Neural progenitor cell (in vitro differentiated cells): ENCODE data around the gene PSMB7. TPM values are rescaled to one million over a fixed set of nuclear protein-coding genes. Genes with fewer than 3 reads are reported as not detected.
"Not testable (repeated sequence)": the region's sequence is repeated elsewhere in the genome, so short reads cannot be mapped to it uniquely, and the experiment has no call there.

Source experiments
- DNase-seq: peaks from one replicate; pipeline ENCODE4 v3.0.0-alpha.2; 2016; ENCODE audit warnings: low spot score
- H2AFZ ChIP-seq: fragments of 200-600 bp; sonication (generic); replicated peaks from 2 replicates; pipeline ENCODE4 v1.6.1; 2016; ENCODE audit warnings: antibody characterized with exemption
- H3F3A ChIP-seq: fragments of 200-600 bp; sonication (generic); 2 replicates; pipeline ENCODE4 v1.6.1; 2016; ENCODE audit warnings: antibody characterized with exemption, low read depth
- H3K27ac ChIP-seq: fragments of 200-600 bp; sonication (generic); 2 replicates; pipeline ENCODE4 v1.5.1; 2016; ENCODE audit warnings: mild to moderate bottlenecking
- H3K27me3 ChIP-seq: fragments of 200-600 bp; sonication (generic); 2 replicates; pipeline ENCODE4 v1.6.1; 2016; ENCODE audit warnings: mild to moderate bottlenecking, moderate library complexity
- H3K36me3 ChIP-seq: fragments of 200-600 bp; sonication (generic); 2 replicates; pipeline ENCODE4 v1.5.1; 2016
- H3K4me1 ChIP-seq: fragments of 200-600 bp; sonication (generic); 2 replicates; pipeline ENCODE4 v1.6.1; 2016; ENCODE audit warnings: mixed run types
- H3K4me2 ChIP-seq: fragments of 200-600 bp; sonication (generic); 2 replicates; pipeline ENCODE4 v1.6.1; 2016
- H3K4me3 ChIP-seq: fragments of 200-600 bp; sonication (generic); 2 replicates; pipeline ENCODE4 v1.5.1; 2016
- H3K79me2 ChIP-seq: fragments of 200-600 bp; sonication (generic); 2 replicates; pipeline ENCODE4 v1.6.1; 2016; ENCODE audit warnings: low read depth
- H3K9ac ChIP-seq: fragments of 200-600 bp; sonication (generic); 2 replicates; pipeline ENCODE4 v1.6.1; 2016
- H3K9me3 ChIP-seq: fragments of 200-600 bp; sonication (generic); 2 replicates; pipeline ENCODE4 v1.5.1; 2016; ENCODE audit warnings: low read depth
- H4K20me1 ChIP-seq: fragments of 200-600 bp; sonication (generic); 2 replicates; pipeline ENCODE4 v1.6.1; 2016; ENCODE audit warnings: low read depth
- H3K27ac Mint-ChIP-seq: 3 replicates; pipeline ENCODE4 v1.8.0; 2021; ENCODE audit warnings: mixed read lengths
- H3K27me3 Mint-ChIP-seq: 2 replicates; pipeline ENCODE4 v1.8.0; 2022; ENCODE audit warnings: low read depth, mild to moderate bottlenecking, inconsistent platforms, moderate library complexity, mixed read lengths; ENCODE audit not compliant: insufficient read depth
- H3K36me3 Mint-ChIP-seq: 3 replicates; pipeline ENCODE4 v1.8.0; 2021; ENCODE audit warnings: mixed read lengths
- H3K4me1 Mint-ChIP-seq: 3 replicates; pipeline ENCODE4 v1.8.0; 2021; ENCODE audit warnings: mixed read lengths
- H3K4me3 Mint-ChIP-seq: 3 replicates; pipeline ENCODE4 v1.8.0; 2021; ENCODE audit warnings: mild to moderate bottlenecking, moderate library complexity, mixed read lengths
- H3K9me3 Mint-ChIP-seq: 3 replicates; pipeline ENCODE4 v1.8.0; 2020; ENCODE audit warnings: mixed read lengths
- EZH2 ChIP-seq: fragments of 200-600 bp; sonication (generic); IDR thresholded peaks from 2 replicates; pipeline ENCODE4 v1.6.1; 2017; ENCODE audit warnings: antibody characterized with exemption, mild to moderate bottlenecking, moderate library complexity
- EZH2phosphoT487 ChIP-seq: fragments of 200-600 bp; sonication (generic); IDR thresholded peaks from 2 replicates; pipeline ENCODE4 v1.6.1; 2017; ENCODE audit warnings: antibody characterized with exemption
- total RNA-seq: library from RNA; depleted of rRNA; stranded (reverse); fragments of >200 nt; gene quantifications from 2 replicates; pipeline ENCODE4 v1.2.3, GENCODE V29; 2015; ENCODE audit warnings: low replicate concordance
- TF ChIP-seq, protein P1 (sequence below): fragments of 200-600 bp; sonication (generic); IDR thresholded peaks from 2 replicates; pipeline ENCODE4 v1.5.1; 2017; ENCODE audit warnings: antibody characterized with exemption, mild to moderate bottlenecking

The PSMB7 gene
- total RNA-seq, 1 donor from 2014 or later, result 249 TPM

DNA sequence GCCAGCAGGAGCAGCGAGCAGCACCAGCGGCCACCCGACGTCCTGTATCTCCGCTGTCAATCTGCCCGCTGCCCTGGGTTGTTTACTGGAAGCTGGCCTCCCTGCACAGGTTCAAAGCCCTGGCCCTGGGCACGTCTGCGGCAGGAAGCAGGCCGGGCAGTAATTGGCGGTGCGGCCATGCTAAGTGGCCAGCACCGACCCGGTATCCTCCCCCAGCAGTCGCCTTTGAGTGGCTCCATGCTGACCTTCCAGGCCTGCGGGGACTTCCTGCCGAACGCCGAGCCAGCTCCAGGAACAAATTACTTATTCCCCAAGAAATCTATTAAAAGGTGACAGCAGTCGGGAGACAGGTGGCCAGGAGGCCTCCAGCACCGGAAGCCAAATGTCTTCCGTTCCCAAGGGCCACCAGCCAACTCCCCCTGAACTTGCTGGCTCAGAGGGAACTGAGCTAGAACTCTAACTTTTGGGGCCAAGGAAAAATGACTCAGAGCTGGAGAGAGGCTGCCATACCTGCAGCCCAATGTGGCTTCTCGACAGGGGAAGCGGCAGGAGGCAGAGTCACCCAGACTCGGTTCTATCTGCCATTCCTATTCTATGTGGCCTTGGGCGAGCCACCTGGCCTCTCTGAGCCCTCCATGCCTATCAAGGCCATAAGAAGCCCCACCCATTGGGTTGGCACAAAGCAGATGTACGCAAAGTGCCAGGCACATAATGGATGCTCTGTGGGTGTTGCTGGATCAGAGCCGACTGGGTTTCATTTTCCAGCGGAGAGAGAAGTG is 13.7 kb upstream of the PSMB7 start:
- H3K27ac Mint-ChIP-seq, result no peak overlapping the region
- Histone ChIP-seq H4K20me1 (no peaks in the 10 kb centered on the region), H3K9me3 (no peaks in the 10 kb centered on the region), H3K27me3 (peaks cover 5% of the 10 kb centered on the region), H3K27ac (no peak overlapping the region), H3K4me2 (no peak overlapping the region), H3K36me3 (no peaks in the 10 kb centered on the region), H3K9ac (no peak overlapping the region), H3K4me1 (no peaks in the 10 kb centered on the region), H3K4me3 (no peak overlapping the region), H3K79me2 (no peaks in the 10 kb centered on the region), H3F3A (no peaks in the 10 kb centered on the region), H2AFZ (no peak overlapping the region)
- DNase-seq, result no peak
- H3K4me3 Mint-ChIP-seq, result no peak overlapping the region
- no peaks in the 10 kb centered on the region for H3K9me3 Mint-ChIP-seq
- TF ChIP-seq EZH2, result no peak
- no peak for TF ChIP-seq EZH2phosphoT487
- TF ChIP-seq, protein P1, sequence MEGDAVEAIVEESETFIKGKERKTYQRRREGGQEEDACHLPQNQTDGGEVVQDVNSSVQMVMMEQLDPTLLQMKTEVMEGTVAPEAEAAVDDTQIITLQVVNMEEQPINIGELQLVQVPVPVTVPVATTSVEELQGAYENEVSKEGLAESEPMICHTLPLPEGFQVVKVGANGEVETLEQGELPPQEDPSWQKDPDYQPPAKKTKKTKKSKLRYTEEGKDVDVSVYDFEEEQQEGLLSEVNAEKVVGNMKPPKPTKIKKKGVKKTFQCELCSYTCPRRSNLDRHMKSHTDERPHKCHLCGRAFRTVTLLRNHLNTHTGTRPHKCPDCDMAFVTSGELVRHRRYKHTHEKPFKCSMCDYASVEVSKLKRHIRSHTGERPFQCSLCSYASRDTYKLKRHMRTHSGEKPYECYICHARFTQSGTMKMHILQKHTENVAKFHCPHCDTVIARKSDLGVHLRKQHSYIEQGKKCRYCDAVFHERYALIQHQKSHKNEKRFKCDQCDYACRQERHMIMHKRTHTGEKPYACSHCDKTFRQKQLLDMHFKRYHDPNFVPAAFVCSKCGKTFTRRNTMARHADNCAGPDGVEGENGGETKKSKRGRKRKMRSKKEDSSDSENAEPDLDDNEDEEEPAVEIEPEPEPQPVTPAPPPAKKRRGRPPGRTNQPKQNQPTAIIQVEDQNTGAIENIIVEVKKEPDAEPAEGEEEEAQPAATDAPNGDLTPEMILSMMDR, result no peak
- H3K4me1 Mint-ChIP-seq, result peaks cover 4% of the 10 kb centered on the region
- peaks cover 9% of the 10 kb centered on the region for H3K27me3 Mint-ChIP-seq
- no peaks in the 10 kb centered on the region for H3K36me3 Mint-ChIP-seq

DNA sequence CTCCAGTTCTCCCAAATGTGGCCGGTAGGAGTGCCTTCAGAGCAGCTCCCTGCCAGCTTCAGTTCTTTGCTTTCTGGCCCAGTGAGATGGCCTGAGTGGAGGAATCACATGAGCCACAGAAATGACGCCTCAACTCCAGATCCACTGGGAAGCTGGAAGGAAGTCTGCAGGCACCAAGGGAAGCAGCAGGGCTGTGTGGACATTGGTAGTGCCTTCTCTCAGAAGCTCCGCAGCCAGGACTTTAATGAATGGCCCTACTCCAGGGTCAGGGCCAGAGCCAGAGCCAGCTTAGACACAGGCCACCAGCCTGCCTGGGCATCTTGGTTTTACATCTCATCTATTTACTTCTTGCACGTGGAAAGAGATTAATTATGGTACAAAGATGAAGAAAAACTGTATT is 12.0 kb upstream of the PSMB7 start:
- Histone ChIP-seq H3K4me3 (no peak overlapping the region), H3F3A (no peaks in the 10 kb centered on the region), H3K27ac (no peak overlapping the region), H4K20me1 (no peaks in the 10 kb centered on the region), H3K9ac (no peak overlapping the region), H3K79me2 (no peaks in the 10 kb centered on the region), H3K9me3 (no peaks in the 10 kb centered on the region), H3K4me2 (no peak overlapping the region), H3K27me3 (peaks cover 8% of the 10 kb centered on the region), H3K36me3 (no peaks in the 10 kb centered on the region), H2AFZ (no peak overlapping the region), H3K4me1 (no peaks in the 10 kb centered on the region)
- H3K4me1 Mint-ChIP-seq, result peaks cover 2% of the 10 kb centered on the region
- no peak overlapping the region for H3K4me3 Mint-ChIP-seq
- H3K27ac Mint-ChIP-seq, result no peak overlapping the region
- H3K27me3 Mint-ChIP-seq, result peaks cover 15% of the 10 kb centered on the region
- no peaks in the 10 kb centered on the region for H3K36me3 Mint-ChIP-seq
- H3K9me3 Mint-ChIP-seq, result no peaks in the 10 kb centered on the region
- DNase-seq, result no peak
- TF ChIP-seq EZH2 (no peak), EZH2phosphoT487 (no peak)
- TF ChIP-seq, protein P1, result no peak

DNA sequence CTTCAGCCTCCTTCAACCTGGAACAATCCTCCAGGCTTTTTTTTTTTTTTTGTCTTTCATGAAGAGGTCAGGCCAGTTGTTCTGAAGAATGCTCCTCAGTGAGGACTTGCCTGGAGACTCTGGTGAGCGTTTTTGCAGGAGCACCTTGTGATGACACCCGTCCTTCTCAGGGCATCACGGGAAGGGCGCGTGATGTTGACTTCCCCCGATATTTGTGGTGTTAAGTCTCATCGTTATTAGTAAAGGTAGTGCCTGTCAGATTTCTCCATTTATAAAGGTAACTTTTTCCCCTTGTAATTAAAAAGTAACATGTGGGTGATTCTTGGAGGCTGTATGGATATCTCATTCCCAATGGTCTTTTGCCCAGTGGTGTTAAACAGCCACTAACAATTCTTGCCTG is 11.1 kb upstream of the PSMB7 start:
- no peaks in the 10 kb centered on the region for H3K4me1 ChIP-seq
- H3K27me3 Mint-ChIP-seq, result peaks cover 15% of the 10 kb centered on the region
- H3K9me3 ChIP-seq, result no peaks in the 10 kb centered on the region

DNA sequence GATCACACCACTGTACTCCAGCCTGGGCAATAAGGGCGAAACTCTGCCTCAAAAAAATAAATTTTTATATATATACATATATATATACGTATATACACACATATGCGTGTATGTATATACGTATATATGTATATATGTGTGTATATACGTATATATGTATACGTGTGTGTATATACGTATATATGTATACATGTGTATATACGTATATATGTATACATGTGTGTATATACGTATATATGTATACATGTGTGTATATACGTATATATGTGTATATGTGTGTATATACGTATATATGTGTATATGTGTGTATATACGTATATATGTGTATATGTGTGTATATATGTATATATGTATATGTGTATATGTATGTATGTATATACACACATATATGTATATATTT is 10.5 kb upstream of the PSMB7 start:
- H3K4me3 ChIP-seq, H3K79me2 ChIP-seq, H3K4me3 Mint-ChIP-seq, H3K27me3 ChIP-seq, DNase-seq, H2AFZ ChIP-seq, H3K9me3 Mint-ChIP-seq, H3K27ac ChIP-seq, H3K9ac ChIP-seq, H3K36me3 Mint-ChIP-seq, H3K27ac Mint-ChIP-seq, H4K20me1 ChIP-seq, H3K4me2 ChIP-seq, H3F3A ChIP-seq, H3K4me1 Mint-ChIP-seq, H3K9me3 ChIP-seq, H3K36me3 ChIP-seq, H3K4me1 ChIP-seq: not testable (repeated sequence)
- H3K27me3 Mint-ChIP-seq, result peaks cover 15% of the 10 kb centered on the region

More for the DNA sequence above, 11.1 kb upstream of the PSMB7 start:
- H4K20me1 ChIP-seq, result no peaks in the 10 kb centered on the region
- H3K36me3 ChIP-seq, result no peaks in the 10 kb centered on the region
- Mint-ChIP-seq H3K9me3 (no peaks in the 10 kb centered on the region), H3K4me1 (no peaks in the 10 kb centered on the region), H3K4me3 (no peak overlapping the region), H3K27ac (no peak overlapping the region), H3K36me3 (no peaks in the 10 kb centered on the region)
- H3K27ac ChIP-seq, result no peak overlapping the region
- H3F3A ChIP-seq, result peaks cover 5% of the 10 kb centered on the region
- no peak overlapping the region for H3K4me2 ChIP-seq
- no peak for TF ChIP-seq EZH2phosphoT487
- no peak overlapping the region for H2AFZ ChIP-seq
- no peak overlapping the region for H3K4me3 ChIP-seq
- no peak overlapping the region for H3K9ac ChIP-seq
- DNase-seq, result no peak
- H3K79me2 ChIP-seq, result no peaks in the 10 kb centered on the region
- peaks cover 8% of the 10 kb centered on the region for H3K27me3 ChIP-seq
